Mesendoderm (in vitro differentiated cells): Measurements from ENCODE around the gene OR10AD1.
"Not testable (repeated sequence)": the region's sequence is repeated elsewhere in the genome, so short reads cannot be mapped to it uniquely, and the experiment has no call there.

Source experiments
- DNase-seq: peaks from one replicate; pipeline ENCODE4 v3.0.0; 2013
- H2AK5ac ChIP-seq: 2 replicates; pipeline ENCODE4 v1.6.1; 2013; ENCODE audit warnings: low read length, inconsistent platforms
- H2BK120ac ChIP-seq: 2 replicates; pipeline ENCODE4 v1.6.1; 2013; ENCODE audit warnings: low read depth, mild to moderate bottlenecking, low read length, moderate library complexity, mixed read lengths
- H2BK15ac ChIP-seq: replicated peaks from 2 replicates; pipeline ENCODE4 v1.6.1; 2013; ENCODE audit warnings: low read depth, mild to moderate bottlenecking, moderate library complexity
- H2BK5ac ChIP-seq: 2 replicates; pipeline ENCODE4 v1.6.1; 2013; ENCODE audit warnings: low read length, inconsistent platforms
- H3K18ac ChIP-seq: 2 replicates; pipeline ENCODE4 v1.6.1; 2013; ENCODE audit warnings: mild to moderate bottlenecking, low read length, mixed read lengths
- H3K23ac ChIP-seq: one replicate; pipeline ENCODE4 v1.6.1; 2013; ENCODE audit warnings: low read length
- H3K27ac ChIP-seq: 2 replicates; pipeline ENCODE4 v1.5.1; 2013; ENCODE audit warnings: low read depth, mild to moderate bottlenecking, inconsistent platforms, low read length, moderate library complexity
- H3K27me3 ChIP-seq: 2 replicates; pipeline ENCODE4 v1.6.1; 2013; ENCODE audit warnings: low read length, control low read depth, mild to moderate bottlenecking, inconsistent platforms; ENCODE audit not compliant: insufficient read depth, poor library complexity
- H3K36me3 ChIP-seq: 2 replicates; pipeline ENCODE4 v1.6.1; 2013; ENCODE audit warnings: low read length, inconsistent platforms; ENCODE audit not compliant: control insufficient read depth, insufficient read depth
- H3K4ac ChIP-seq: one replicate; pipeline ENCODE4 v1.6.1; 2013; ENCODE audit warnings: low read depth, mild to moderate bottlenecking, low read length, moderate library complexity
- H3K4me1 ChIP-seq: 2 replicates; pipeline ENCODE4 v1.6.1; 2013; ENCODE audit warnings: low read depth, low read length, inconsistent platforms; ENCODE audit not compliant: control insufficient read depth
- H3K4me2 ChIP-seq: 2 replicates; pipeline ENCODE4 v1.6.1; 2013; ENCODE audit warnings: low read length
- H3K4me3 ChIP-seq: 2 replicates; pipeline ENCODE4 v1.5.1; 2013; ENCODE audit warnings: mild to moderate bottlenecking, low read length
- H3K56ac ChIP-seq: one replicate; pipeline ENCODE4 v1.6.1; 2013; ENCODE audit warnings: low read length
- H3K79me1 ChIP-seq: 2 replicates; pipeline ENCODE4 v1.6.1; 2013; ENCODE audit warnings: low read length, inconsistent platforms
- H3K79me2 ChIP-seq: 2 replicates; pipeline ENCODE4 v1.6.1; 2013; ENCODE audit warnings: mild to moderate bottlenecking, low read length; ENCODE audit not compliant: control insufficient read depth, insufficient read depth
- H3K9ac ChIP-seq: 2 replicates; pipeline ENCODE4 v1.6.1; 2013; ENCODE audit warnings: low read length, inconsistent platforms
- H4K5ac ChIP-seq: one replicate; pipeline ENCODE4 v1.6.1; 2013; ENCODE audit warnings: low read length
- H4K8ac ChIP-seq: one replicate; pipeline ENCODE4 v1.6.1; 2013; ENCODE audit warnings: low read depth, mild to moderate bottlenecking, control low read depth, low read length, moderate library complexity
- WGBS: extraction: QIAGEN DNeasy Blood & Tissue Kit; methylation state at CpG from one replicate; pipeline ENCODE4 v1.1.7; 2013; ENCODE audit warnings: low lambda C conversion rate, missing lambda C conversion rate; ENCODE audit not compliant: insufficient coverage; ENCODE audit errors: extremely low coverage; 5-methylcytosine and 5-hydroxymethylcytosine counted together

Gene OR10AD1

DNA sequence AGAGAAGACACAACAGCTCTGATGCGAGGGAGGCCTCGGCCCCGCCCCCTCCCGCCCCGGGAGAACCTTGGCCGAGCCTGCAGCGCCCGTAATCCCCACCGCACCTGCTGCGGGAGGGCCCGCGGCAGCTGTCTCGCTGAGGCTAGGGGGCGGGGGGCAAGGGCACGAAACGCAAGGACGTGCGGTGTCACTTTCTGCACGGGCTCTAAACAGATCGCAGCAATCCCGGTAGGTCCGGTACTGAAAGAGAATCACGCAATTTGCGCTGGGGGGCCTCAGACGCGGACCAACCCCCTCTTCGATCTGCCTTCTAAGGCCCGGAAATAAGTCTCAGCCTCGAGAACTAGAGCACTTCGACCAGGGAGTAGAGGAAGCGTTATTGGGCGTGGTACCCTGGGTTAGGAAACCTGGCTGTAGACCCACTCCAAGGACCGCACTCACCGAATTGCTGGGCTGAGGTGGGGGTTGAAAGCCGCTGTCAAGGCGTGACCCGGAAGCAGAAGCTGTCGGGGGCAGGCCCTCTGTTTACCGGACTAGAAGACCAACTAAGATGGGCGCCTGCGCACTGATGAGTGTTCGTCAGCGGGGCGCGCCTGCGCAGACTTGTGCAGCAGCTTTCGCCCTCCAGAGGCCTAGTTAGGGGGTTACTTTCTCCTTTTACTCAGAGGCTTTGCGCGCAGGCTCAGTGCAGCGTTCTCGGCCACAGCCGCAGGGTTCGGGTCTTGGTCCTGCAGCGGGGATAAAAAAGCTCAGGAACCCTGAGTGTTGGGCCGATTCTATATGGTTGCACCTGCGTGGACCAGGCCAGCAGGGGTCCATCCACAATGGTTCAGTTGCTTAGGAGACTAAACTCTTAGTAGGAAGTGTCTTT, 45.8 kb downstream of the OR10AD1 start, which contains the start of gene ASB8:
Gene ASB8 (minus strand): TSS at position 498 of the 871 bp plus-strand sequence. CDS start 4,019 bp downstream, outside the sequence.
- Histone ChIP-seq H3K36me3 (no peaks in the 10 kb centered on the region), H4K5ac (peak within 1 kb of the TSS; percentile 68), H2BK15ac (no peak within 1 kb of the TSS), H3K79me1 (no peaks in the 10 kb centered on the region), H4K8ac (no peak within 1 kb of the TSS), H2BK120ac (no peak within 1 kb of the TSS), H3K79me2 (no peaks in the 10 kb centered on the region), H3K18ac (no peak within 1 kb of the TSS), H3K4me2 (peak within 1 kb of the TSS; percentile 58), H2AK5ac (peak within 1 kb of the TSS; percentile 14), H3K27ac (no peak within 1 kb of the TSS), H3K23ac (no peak within 1 kb of the TSS), H2BK5ac (no peak within 1 kb of the TSS), H3K27me3 (no peaks in the 10 kb centered on the region), H3K4me3 (peak within 1 kb of the TSS; percentile 56), H3K4me1 (peaks cover 3% of the 10 kb centered on the region), H3K56ac (peak within 1 kb of the TSS; percentile 79), H3K9ac (peak within 1 kb of the TSS; percentile 77), H3K4ac (no peak within 1 kb of the TSS)
- peak; percentile 99 for DNase-seq
- no CpG with 5 or more reads among the region's 56 CpGs for WGBS

DNA sequence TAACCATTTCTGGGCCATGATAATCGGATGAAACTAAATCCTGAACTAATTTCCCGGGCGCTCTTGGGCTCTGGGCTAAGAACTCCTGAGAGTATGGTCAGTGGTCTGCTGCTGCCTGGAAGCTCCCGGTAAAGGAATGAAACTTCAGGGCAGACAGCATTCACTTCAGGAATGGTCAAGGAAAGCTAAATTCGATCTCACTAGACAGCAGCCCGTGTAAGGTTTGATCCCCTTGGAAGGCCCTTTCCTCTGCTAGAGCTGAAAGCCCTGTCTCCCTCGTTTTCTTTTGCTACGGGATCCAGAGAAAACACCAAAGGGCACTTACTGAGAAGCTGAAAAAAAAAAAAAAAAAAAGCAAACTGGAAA, 46.5 kb downstream of the OR10AD1 start:
- no peak overlapping the region for H2AK5ac ChIP-seq
- no peak overlapping the region for H3K27ac ChIP-seq
- no peak overlapping the region for H4K5ac ChIP-seq
- WGBS: no CpG with 5 or more reads among the region's 8 CpGs
- no peak overlapping the region for H2BK15ac ChIP-seq
- H3K4me1 ChIP-seq: peaks cover 3% of the 10 kb centered on the region
- H3K79me2 ChIP-seq: no peaks in the 10 kb centered on the region
- H4K8ac ChIP-seq: no peak overlapping the region
- H2BK5ac ChIP-seq: no peak overlapping the region
- no peaks in the 10 kb centered on the region for H3K79me1 ChIP-seq
- H3K36me3 ChIP-seq: no peaks in the 10 kb centered on the region
- H3K18ac ChIP-seq: no peak overlapping the region
- H3K23ac ChIP-seq: no peak overlapping the region
- peak overlapping the region; percentile 47 for H3K9ac ChIP-seq
- peak overlapping the region; percentile 56 for H3K4me3 ChIP-seq
- no peak overlapping the region for H2BK120ac ChIP-seq
- H3K27me3 ChIP-seq: no peaks in the 10 kb centered on the region
- DNase-seq: peak; percentile 5
- peak overlapping the region; percentile 17 for H3K4me2 ChIP-seq
- no peak overlapping the region for H3K4ac ChIP-seq
- peak overlapping the region; percentile 67 for H3K56ac ChIP-seq

DNA sequence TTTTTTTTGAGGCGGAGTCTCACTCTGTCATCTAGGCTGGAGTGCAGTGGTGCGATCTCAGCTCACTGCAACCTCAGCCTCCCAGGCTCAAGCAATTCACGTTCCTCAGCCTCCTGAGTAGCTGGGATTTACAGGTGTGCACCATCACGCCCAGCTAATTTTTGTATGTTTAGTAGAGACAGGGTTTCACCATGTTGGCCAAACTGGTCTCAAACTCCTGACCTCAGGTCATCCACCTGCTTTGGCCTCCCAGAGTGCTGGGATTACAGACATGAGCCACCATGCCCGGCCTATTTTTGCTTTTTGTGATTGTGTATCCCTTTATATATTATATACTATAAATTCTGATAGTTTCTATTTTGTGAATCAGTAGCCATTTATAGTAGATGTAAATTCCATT, 47.3 kb downstream of the OR10AD1 start:
- not testable (repeated sequence) for H3K23ac ChIP-seq, H2BK15ac ChIP-seq, H2BK5ac ChIP-seq, H3K9ac ChIP-seq, H4K8ac ChIP-seq, H2BK120ac ChIP-seq, H3K36me3 ChIP-seq, H3K18ac ChIP-seq, DNase-seq, H3K56ac ChIP-seq, H3K27ac ChIP-seq, H3K4me3 ChIP-seq, H3K79me2 ChIP-seq, H2AK5ac ChIP-seq, H4K5ac ChIP-seq, H3K4me2 ChIP-seq, H3K27me3 ChIP-seq, H3K4ac ChIP-seq, H3K79me1 ChIP-seq, H3K4me1 ChIP-seq
- WGBS: no CpG with 5 or more reads among the region's 5 CpGs
